IMR-90 (cell line): ENCODE results near the gene AP3B1.

Experiments used
- CTCF ChIP-seq: conservative IDR thresholded peaks from 2 replicates; pipeline ENCODE4 v1.5.1; 2012; ENCODE audit warnings: mild to moderate bottlenecking, low read depth, low read length, improper control_type of control experiment
- ELK1 ChIP-seq: fragments of 150-350 bp; IDR thresholded peaks from 2 replicates; pipeline ENCODE4 v1.6.1; 2016; ENCODE audit warnings: low read depth, mild to moderate bottlenecking, low read length, moderate library complexity, borderline replicate concordance
- POLR2A ChIP-seq: IDR thresholded peaks from 2 replicates; pipeline ENCODE4 v1.6.1; 2012; ENCODE audit warnings: mild to moderate bottlenecking, low read depth, low read length
- SMC3 ChIP-seq: fragments of 150-350 bp; IDR thresholded peaks from 2 replicates; pipeline ENCODE4 v1.6.1; 2016; ENCODE audit warnings: low read depth, mild to moderate bottlenecking, antibody characterized with exemption, low read length, moderate library complexity

GRCh38 chr5:78268356-78268755 is 26.1 kb downstream of the AP3B1 start:
- TF ChIP-seq CTCF (no peak), POLR2A (no peak), SMC3 (no peak), ELK1 (no peak)
